Sciatic nerve (tissue), 2 donors: ENCODE data around the gene C6orf132. TPM values are rescaled to one million over a fixed set of nuclear protein-coding genes. Genes with fewer than 3 reads are reported as not detected.
A peak's percentile ranks its signal among the peaks of the same experiment; 100 is the strongest.

ENCODE experiments used
- ATAC-seq: fragments of 200-7000 bp; cut with Tn5 transposase; one replicate; pipeline ENCODE4 v1.9.1; 2020; ENCODE audit warnings: mild to moderate bottlenecking, moderate library complexity
- DNase-seq: peaks from one replicate; pipeline ENCODE4 v3.0.0-alpha.2; 2020; ENCODE audit warnings: low spot score
- intact Hi-C: fragments of 100-400 bp; cut with DNase I; formaldehyde crosslinking; loops from one replicate; pipeline ENCODE4 v1.14.2; 2022
- total RNA-seq: library from RNA; stranded (reverse); fragmentation: NEBNext Ultra II Directional; extraction: Animal tissue kit (Norgen Biotek cat#: 25700); gene quantifications from one replicate; pipeline ENCODE4 v1.2.1, GENCODE V29; 2021
- donor health status: DM: no; HTN: no; CAD: no.
- donor health status: DM: no; HTN: no; CAD: no.

C6orf132 gene
- total RNA-seq, 1 donor from 2014 or later = 2.6 TPM

GRCh38 chr6:42093582-42094329 lies 48.7 kb downstream of the C6orf132 start:
- DNase-seq (no peak), ATAC-seq (no peak)
- intact Hi-C loops = no loop called here

GRCh38 chr6:42091718-42092023 lies 50.7 kb downstream of the C6orf132 start:
- no peak for DNase-seq
- intact Hi-C loops = no loop called here
- no peak for ATAC-seq

GRCh38 chr6:42090819-42091717 lies 51.4 kb downstream of the C6orf132 start:
- intact Hi-C loops = no loop called here
- ATAC-seq = no peak
- DNase-seq = no peak

GRCh38 chr6:42088101-42088591 lies 54.3 kb downstream of the C6orf132 start:
- DNase-seq = no peak
- ATAC-seq = no peak
- intact Hi-C loops = no loop called here

GRCh38 chr6:42086046-42087035 lies 56.1 kb downstream of the C6orf132 start:
- no peak for DNase-seq
- intact Hi-C loops = no loop called here
- peak; percentile 28 for ATAC-seq

GRCh38 chr6:42084889-42085288 lies 57.5 kb downstream of the C6orf132 start:
- DNase-seq (no peak), ATAC-seq (no peak)
- intact Hi-C loops = no loop called here

GRCh38 chr6:42083530-42083929 lies 58.9 kb downstream of the C6orf132 start:
- DNase-seq (no peak), ATAC-seq (no peak)
- intact Hi-C loops = no loop called here

GRCh38 chr6:42079941-42080464 lies 62.4 kb downstream of the C6orf132 start:
- ATAC-seq (no peak), DNase-seq (no peak)
- intact Hi-C loops = loop anchor here (10.0 kb wide), 1 partner anchor 85 kb away; no protein-coding TSS in a partner anchor

- DNase-seq = no peak
- intact Hi-C loops = loop anchor here (10.0 kb wide), 1 partner anchor 86 kb away; no protein-coding TSS in a partner anchor
- ATAC-seq = no peak
These were observed 64.0 kb downstream of the C6orf132 start for GRCh38 chr6:42078386-42078785.

- peak; percentile 87 for DNase-seq
These were observed 67.1 kb downstream of the C6orf132 start for GRCh38 chr6:42075159-42075838.

GRCh38 chr6:42073287-42073686 lies 69.1 kb downstream of the C6orf132 start:
- ATAC-seq (no peak), DNase-seq (no peak)
- intact Hi-C loops = loop anchor here (10.0 kb wide), 1 partner anchor 92 kb away; no protein-coding TSS in a partner anchor

More at GRCh38 chr6:42075159-42075838, 67.1 kb downstream of the C6orf132 start:
- ATAC-seq = peak; percentile 73
- intact Hi-C loops = loop anchor here (10.0 kb wide), 1 partner anchor 90 kb away; no protein-coding TSS in a partner anchor

- ATAC-seq (no peak), DNase-seq (no peak)
- intact Hi-C loops = loop anchor here (10.0 kb wide), 1 partner anchor 93 kb away; no protein-coding TSS in a partner anchor
These were observed 70.4 kb downstream of the C6orf132 start for GRCh38 chr6:42071881-42072583.

GRCh38 chr6:42068872-42069522 lies 73.4 kb downstream of the C6orf132 start:
- DNase-seq (no peak), ATAC-seq (no peak)

GRCh38 chr6:42068173-42068572 lies 74.2 kb downstream of the C6orf132 start:
- ATAC-seq (no peak), DNase-seq (no peak)
- intact Hi-C loops = no loop called here

More at GRCh38 chr6:42068872-42069522, 73.4 kb downstream of the C6orf132 start:
- intact Hi-C loops = no loop called here

GRCh38 chr6:42066156-42066675 lies 76.2 kb downstream of the C6orf132 start:
- no peak for ATAC-seq
- intact Hi-C loops = no loop called here
- no peak for DNase-seq

- intact Hi-C loops = no loop called here
- DNase-seq = no peak
- no peak for ATAC-seq
These were observed 82.7 kb downstream of the C6orf132 start for GRCh38 chr6:42059743-42060142.
